HEK293 (cell line): ENCODE results near the gene ZMYM3.

Source experiments
- CTCF ChIA-PET: fragments of 350-600 bp; formaldehyde crosslinking; extraction: SDS; loops from one replicate; lab custom pipeline; 2021; ENCODE audit warnings: antibody characterized with exemption; lab: Yijun Ruan, JAX
- POLR2A ChIA-PET: fragments of 300-600 bp; formaldehyde crosslinking; extraction: SDS; loops from one replicate; lab custom pipeline; 2020; ENCODE audit warnings: antibody characterized with exemption, inconsistent platforms; lab: Yijun Ruan, JAX
- H3K27ac ChIP-seq: fragments of 200-500 bp; sonication (Bioruptor generic); 2 replicates; pipeline ENCODE4 v1.5.1; 2014; ENCODE audit warnings: low read depth, low read length, control low read depth, inconsistent platforms; ENCODE audit errors: extremely low read depth
- H3K36me3 ChIP-seq, 2 experiments: fragments of 200-500 bp in 1 of 2; sonication (Bioruptor generic) in 1 of 2; 1 replicate in 1 of 2; 2 replicates in 1 of 2; pipeline ENCODE4 v1.5.1; 2014 to 2017; ENCODE audit warnings: inconsistent platforms in 2 of 2, low read length in 2 of 2; ENCODE audit not compliant: control insufficient read depth in 2 of 2, insufficient read depth in 1 of 2
- H3K4me1 ChIP-seq: fragments of 200-500 bp; sonication (Bioruptor generic); 2 replicates; pipeline ENCODE4 v1.5.1; 2014; ENCODE audit warnings: mild to moderate bottlenecking, low read length, inconsistent platforms; ENCODE audit not compliant: control insufficient read depth, insufficient read depth
- H3K4me3 ChIP-seq: 2 replicates; pipeline ENCODE4 v1.5.1; 2011; ENCODE audit warnings: low read depth, mild to moderate bottlenecking, control low read depth, low read length, moderate library complexity
- H3K9me3 ChIP-seq: fragments of 200-500 bp; sonication (Bioruptor generic); 2 replicates; pipeline ENCODE4 v1.5.1; 2014; ENCODE audit warnings: low read depth, low read length, inconsistent platforms; ENCODE audit not compliant: control insufficient read depth, insufficient read depth
- CTCF ChIP-seq: fragments of 450-650 bp; formaldehyde crosslinking; IDR thresholded peaks from 2 replicates; pipeline ENCODE4 v1.5.1; 2016; ENCODE audit warnings: missing biosample characterization, missing genetic modification characterization
- GLI2 ChIP-seq: fragments of 450-650 bp; formaldehyde crosslinking; IDR thresholded peaks from 2 replicates; pipeline ENCODE4; 2017; ENCODE audit warnings: missing biosample characterization, missing genetic modification characterization, low read depth, borderline replicate concordance
- TCF7L2 ChIP-seq: IDR thresholded peaks from 2 replicates; pipeline ENCODE4 v1.6.1; 2011; ENCODE audit warnings: low read depth, mild to moderate bottlenecking, inconsistent platforms, low read length, moderate library complexity, borderline replicate concordance
- YY2 ChIP-seq: fragments of 450-650 bp; formaldehyde crosslinking; IDR thresholded peaks from 2 replicates; pipeline ENCODE4 v1.5.1; 2016; ENCODE audit warnings: missing biosample characterization, missing genetic modification characterization
- ZBTB26 ChIP-seq: fragments of 450-650 bp; formaldehyde crosslinking; optimal IDR thresholded peaks from 2 replicates; pipeline ENCODE3; 2016; ENCODE audit warnings: missing biosample characterization, mild to moderate bottlenecking, missing genetic modification characterization
- ZFHX2 ChIP-seq: fragments of 450-650 bp; formaldehyde crosslinking; conservative IDR thresholded peaks from 2 replicates; pipeline ENCODE4 v1.5.1; 2016; ENCODE audit warnings: missing biosample characterization, missing genetic modification characterization
- ZFP41 ChIP-seq: fragments of 450-650 bp; formaldehyde crosslinking; IDR thresholded peaks from 2 replicates; pipeline ENCODE4 v1.5.1; 2016; ENCODE audit warnings: missing biosample characterization, missing genetic modification characterization, borderline replicate concordance
- ZNF10 ChIP-seq: fragments of 450-650 bp; formaldehyde crosslinking; IDR thresholded peaks from 2 replicates; pipeline ENCODE4 v1.5.1; 2017; ENCODE audit warnings: missing biosample characterization, missing genetic modification characterization
- ZNF157 ChIP-seq: fragments of 450-650 bp; formaldehyde crosslinking; IDR thresholded peaks from 2 replicates; pipeline ENCODE4 v1.5.1; 2016; ENCODE audit warnings: missing biosample characterization, missing genetic modification characterization
- ZNF175 ChIP-seq: fragments of 450-650 bp; formaldehyde crosslinking; IDR thresholded peaks from 2 replicates; pipeline ENCODE4 v1.5.1; 2016; ENCODE audit warnings: missing biosample characterization, missing genetic modification characterization
- ZNF184 ChIP-seq: fragments of 450-650 bp; IDR thresholded peaks from 2 replicates; pipeline ENCODE4 v1.5.1; 2018; ENCODE audit warnings: missing biosample characterization, mild to moderate bottlenecking, missing genetic modification characterization
- ZNF394 ChIP-seq: fragments of 450-650 bp; formaldehyde crosslinking; IDR thresholded peaks from 2 replicates; pipeline ENCODE4 v1.5.1; 2016; ENCODE audit warnings: missing biosample characterization, missing genetic modification characterization, mild to moderate bottlenecking, moderate library complexity, borderline replicate concordance
- ZNF416 ChIP-seq: fragments of 450-650 bp; formaldehyde crosslinking; IDR thresholded peaks from 2 replicates; pipeline ENCODE4 v1.5.1; 2016; ENCODE audit warnings: missing biosample characterization, missing genetic modification characterization
- ZNF510 ChIP-seq: fragments of 450-650 bp; formaldehyde crosslinking; IDR thresholded peaks from 2 replicates; pipeline ENCODE4 v1.5.1; 2018; ENCODE audit warnings: mild to moderate bottlenecking, missing genetic modification characterization, missing biosample characterization; ENCODE audit not compliant: insufficient replicate concordance
- ZNF521 ChIP-seq: fragments of 450-650 bp; formaldehyde crosslinking; IDR thresholded peaks from 2 replicates; pipeline ENCODE4 v1.5.1; 2017; ENCODE audit warnings: missing biosample characterization, mild to moderate bottlenecking, missing genetic modification characterization
- ZNF621 ChIP-seq: fragments of 450-650 bp; formaldehyde crosslinking; IDR thresholded peaks from 2 replicates; pipeline ENCODE4 v1.5.1; 2017; ENCODE audit warnings: missing biosample characterization, missing genetic modification characterization
- ZNF704 ChIP-seq: fragments of 450-650 bp; formaldehyde crosslinking; IDR thresholded peaks from 2 replicates; pipeline ENCODE4 v1.5.1; 2016; ENCODE audit warnings: missing biosample characterization, missing genetic modification characterization
- ZNF830 ChIP-seq: fragments of 450-650 bp; IDR thresholded peaks from 2 replicates; pipeline ENCODE4 v1.5.0; 2018; ENCODE audit warnings: missing biosample characterization, missing genetic modification characterization, low read depth, mild to moderate bottlenecking, moderate library complexity
- ZSCAN16 ChIP-seq: fragments of 450-650 bp; formaldehyde crosslinking; IDR thresholded peaks from 2 replicates; pipeline ENCODE4 v1.5.1; 2016; ENCODE audit warnings: missing biosample characterization, missing genetic modification characterization
- ZSCAN23 ChIP-seq: fragments of 450-650 bp; formaldehyde crosslinking; IDR thresholded peaks from 2 replicates; pipeline ENCODE4 v1.5.1; 2016; ENCODE audit warnings: missing biosample characterization, missing genetic modification characterization
- TF ChIP-seq, protein P1 (sequence below): fragments of 450-650 bp; formaldehyde crosslinking; IDR thresholded peaks from 2 replicates; pipeline ENCODE4 v1.5.1; 2016; ENCODE audit warnings: missing biosample characterization, missing genetic modification characterization

Gene ZMYM3

GRCh38 chrX:71228063-71228642 is 25.8 kb downstream of the ZMYM3 start:
- no peak overlapping the region for H3K4me3 ChIP-seq
- H3K36me3 ChIP-seq = no peaks in the 10 kb centered on the region
- H3K9me3 ChIP-seq = no peaks in the 10 kb centered on the region
- CTCF ChIA-PET = interaction anchor here (0.7 to 1.1 kb wide), 3 partner anchors 11 to 424 kb away, joined by 4 read pairs; no protein-coding TSS in a partner anchor
- TF ChIP-seq ZSCAN23 (tag by site-specific recombination) (no peak), ZNF704 (no peak), ZNF184 (tag by site-specific recombination) (no peak), YY2 (tag by site-specific recombination) (no peak), TCF7L2 (no peak), ZNF521 (no peak), ZSCAN16 (no peak), ZFP41 (tag by site-specific recombination) (no peak), ZNF416 (tag by site-specific recombination) (no peak), GLI2 (tag by site-specific recombination) (no peak), ZNF621 (tag by site-specific recombination) (no peak), ZNF157 (tag by site-specific recombination) (no peak), ZNF175 (no peak), ZBTB26 (tag by site-specific recombination) (no peak), ZNF510 (no peak), ZNF10 (tag by site-specific recombination) (no peak), ZNF830 (tag by site-specific recombination) (no peak), ZNF394 (tag by site-specific recombination) (no peak)
- TF ChIP-seq, protein P1, sequence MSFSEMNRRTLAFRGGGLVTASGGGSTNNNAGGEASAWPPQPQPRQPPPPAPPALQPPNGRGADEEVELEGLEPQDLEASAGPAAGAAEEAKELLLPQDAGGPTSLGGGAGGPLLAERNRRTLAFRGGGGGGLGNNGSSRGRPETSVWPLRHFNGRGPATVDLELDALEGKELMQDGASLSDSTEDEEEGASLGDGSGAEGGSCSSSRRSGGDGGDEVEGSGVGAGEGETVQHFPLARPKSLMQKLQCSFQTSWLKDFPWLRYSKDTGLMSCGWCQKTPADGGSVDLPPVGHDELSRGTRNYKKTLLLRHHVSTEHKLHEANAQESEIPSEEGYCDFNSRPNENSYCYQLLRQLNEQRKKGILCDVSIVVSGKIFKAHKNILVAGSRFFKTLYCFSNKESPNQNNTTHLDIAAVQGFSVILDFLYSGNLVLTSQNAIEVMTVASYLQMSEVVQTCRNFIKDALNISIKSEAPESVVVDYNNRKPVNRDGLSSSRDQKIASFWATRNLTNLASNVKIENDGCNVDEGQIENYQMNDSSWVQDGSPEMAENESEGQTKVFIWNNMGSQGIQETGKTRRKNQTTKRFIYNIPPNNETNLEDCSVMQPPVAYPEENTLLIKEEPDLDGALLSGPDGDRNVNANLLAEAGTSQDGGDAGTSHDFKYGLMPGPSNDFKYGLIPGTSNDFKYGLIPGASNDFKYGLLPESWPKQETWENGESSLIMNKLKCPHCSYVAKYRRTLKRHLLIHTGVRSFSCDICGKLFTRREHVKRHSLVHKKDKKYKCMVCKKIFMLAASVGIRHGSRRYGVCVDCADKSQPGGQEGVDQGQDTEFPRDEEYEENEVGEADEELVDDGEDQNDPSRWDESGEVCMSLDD (tag by site-specific recombination) = no peak
- TF ChIP-seq, all 188 proteins: peak for 0
- POLR2A ChIA-PET = interaction anchor here (1.3 kb wide), 1 partner anchor 46 kb away, joined by 4 read pairs; no protein-coding TSS in a partner anchor
- Histone ChIP-seq H3K27ac (no peak overlapping the region), H3K4me1 (no peaks in the 10 kb centered on the region)

DNA sequence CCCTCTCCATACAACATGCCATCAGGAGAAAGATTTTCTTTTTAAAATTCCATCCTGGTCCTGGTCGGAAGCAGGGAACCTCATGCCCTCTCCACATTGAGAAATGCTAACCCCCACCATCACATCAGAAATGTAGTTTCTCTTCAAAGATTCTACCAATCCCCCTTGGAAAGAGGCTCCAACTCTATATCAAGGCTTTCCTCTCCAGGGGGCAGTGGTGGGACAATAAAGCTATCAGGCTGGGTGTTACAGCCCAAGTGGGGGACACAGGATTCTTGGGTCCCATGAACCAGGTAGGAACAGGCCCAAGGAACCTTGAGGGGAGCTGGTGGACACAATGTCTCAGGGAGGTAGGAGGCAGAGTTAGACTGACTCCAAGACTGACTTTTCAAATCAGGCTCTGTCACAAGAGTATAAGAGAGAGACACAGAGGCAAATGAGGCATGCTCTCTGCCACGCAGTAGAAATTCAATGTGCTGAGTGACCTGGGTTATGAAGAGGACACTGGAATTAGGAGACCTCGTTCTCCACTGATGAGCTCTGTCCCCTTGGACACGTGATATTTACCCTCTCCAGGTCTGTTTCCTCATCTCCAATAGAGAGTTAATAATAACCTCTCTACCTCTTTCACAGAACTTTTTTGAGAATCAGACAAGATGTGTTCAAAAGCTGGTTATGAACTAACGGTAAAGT is 26.4 kb downstream of the ZMYM3 start:
- H3K4me1 ChIP-seq = no peaks in the 10 kb centered on the region
- TF ChIP-seq ZFHX2 (tag by site-specific recombination) = no peak
- 0 out of 2 replicates have a peak, but pooled peaks have one; percentile 15 for TF ChIP-seq CTCF
- TF ChIP-seq, all 188 proteins: peak for 1
- no peak overlapping the region for H3K4me3 ChIP-seq
- no peak overlapping the region for H3K27ac ChIP-seq
- no peaks in the 10 kb centered on the region for H3K36me3 ChIP-seq
- ChIA-PET CTCF (interaction anchor here (0.7 to 1.1 kb wide), 3 partner anchors 12 to 425 kb away, joined by 4 read pairs; no protein-coding TSS in a partner anchor), POLR2A (interaction anchor here (1.3 kb wide), 1 partner anchor 46 kb away, joined by 4 read pairs; no protein-coding TSS in a partner anchor)
- H3K9me3 ChIP-seq = no peaks in the 10 kb centered on the region
